22Rv1 (cell line): ENCODE data around the gene RPTOR.

Source experiments
- H3K27ac ChIP-seq: fragments of 450-650 bp; 2 replicates; pipeline ENCODE4 v1.5.1; 2017
- ZFX ChIP-seq: fragments of 450-650 bp; IDR thresholded peaks from 2 replicates; pipeline ENCODE4 v1.6.1; 2017; ENCODE audit warnings: antibody characterized with exemption, borderline replicate concordance
- TF ChIP-seq, protein P1 (sequence below): fragments of 450-650 bp; IDR thresholded peaks from 2 replicates; pipeline ENCODE4 v1.5.1; 2017; ENCODE audit warnings: mild to moderate bottlenecking

Gene RPTOR

DNA sequence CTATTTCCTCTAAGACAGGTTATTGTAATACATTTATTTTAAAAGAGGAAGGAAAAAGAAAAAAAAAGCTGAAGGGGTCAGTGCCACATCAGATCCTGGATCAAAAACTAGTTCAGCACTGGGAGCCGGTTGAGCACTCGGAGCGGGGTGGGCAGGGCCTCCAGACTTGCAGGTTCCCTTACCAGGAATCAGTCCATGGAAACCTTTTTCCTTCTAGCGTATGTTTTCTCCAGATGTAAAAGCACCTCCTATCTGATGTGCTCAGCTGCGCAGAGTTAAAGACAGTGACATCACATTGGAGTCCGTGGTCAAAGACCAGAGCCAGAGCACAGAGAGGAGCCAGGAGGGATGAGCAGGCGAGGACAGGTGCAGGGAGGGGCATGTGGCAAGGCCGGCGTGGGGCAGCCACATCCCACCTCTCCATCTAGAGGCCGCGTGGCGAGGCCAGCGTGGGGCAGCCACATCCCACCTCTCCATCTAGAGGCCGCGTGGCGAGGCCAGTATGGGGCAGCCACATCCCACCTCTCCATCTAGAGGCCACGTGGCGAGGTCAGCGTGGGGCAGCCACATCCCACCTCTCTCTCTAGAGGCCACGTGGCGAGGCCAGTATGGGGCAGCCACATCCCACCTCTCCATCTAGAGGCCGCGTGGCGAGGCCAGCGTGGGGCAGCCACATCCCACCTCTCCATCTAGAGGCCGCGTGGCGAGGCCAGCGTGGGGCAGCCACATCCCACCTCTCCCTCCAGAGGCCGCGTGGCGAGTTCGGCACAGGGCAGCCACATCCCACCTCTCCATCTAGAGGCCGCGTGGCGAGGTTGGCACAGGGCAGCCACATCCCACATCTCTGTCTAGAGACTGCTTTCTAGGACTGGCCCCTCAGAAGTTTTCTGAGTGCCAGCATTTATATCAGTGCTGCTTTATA, 280.2 kb downstream of the RPTOR start:
- no peak overlapping the region for H3K27ac ChIP-seq
- TF ChIP-seq, protein P1, sequence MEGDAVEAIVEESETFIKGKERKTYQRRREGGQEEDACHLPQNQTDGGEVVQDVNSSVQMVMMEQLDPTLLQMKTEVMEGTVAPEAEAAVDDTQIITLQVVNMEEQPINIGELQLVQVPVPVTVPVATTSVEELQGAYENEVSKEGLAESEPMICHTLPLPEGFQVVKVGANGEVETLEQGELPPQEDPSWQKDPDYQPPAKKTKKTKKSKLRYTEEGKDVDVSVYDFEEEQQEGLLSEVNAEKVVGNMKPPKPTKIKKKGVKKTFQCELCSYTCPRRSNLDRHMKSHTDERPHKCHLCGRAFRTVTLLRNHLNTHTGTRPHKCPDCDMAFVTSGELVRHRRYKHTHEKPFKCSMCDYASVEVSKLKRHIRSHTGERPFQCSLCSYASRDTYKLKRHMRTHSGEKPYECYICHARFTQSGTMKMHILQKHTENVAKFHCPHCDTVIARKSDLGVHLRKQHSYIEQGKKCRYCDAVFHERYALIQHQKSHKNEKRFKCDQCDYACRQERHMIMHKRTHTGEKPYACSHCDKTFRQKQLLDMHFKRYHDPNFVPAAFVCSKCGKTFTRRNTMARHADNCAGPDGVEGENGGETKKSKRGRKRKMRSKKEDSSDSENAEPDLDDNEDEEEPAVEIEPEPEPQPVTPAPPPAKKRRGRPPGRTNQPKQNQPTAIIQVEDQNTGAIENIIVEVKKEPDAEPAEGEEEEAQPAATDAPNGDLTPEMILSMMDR = no peak
- TF ChIP-seq ZFX = no peak

DNA sequence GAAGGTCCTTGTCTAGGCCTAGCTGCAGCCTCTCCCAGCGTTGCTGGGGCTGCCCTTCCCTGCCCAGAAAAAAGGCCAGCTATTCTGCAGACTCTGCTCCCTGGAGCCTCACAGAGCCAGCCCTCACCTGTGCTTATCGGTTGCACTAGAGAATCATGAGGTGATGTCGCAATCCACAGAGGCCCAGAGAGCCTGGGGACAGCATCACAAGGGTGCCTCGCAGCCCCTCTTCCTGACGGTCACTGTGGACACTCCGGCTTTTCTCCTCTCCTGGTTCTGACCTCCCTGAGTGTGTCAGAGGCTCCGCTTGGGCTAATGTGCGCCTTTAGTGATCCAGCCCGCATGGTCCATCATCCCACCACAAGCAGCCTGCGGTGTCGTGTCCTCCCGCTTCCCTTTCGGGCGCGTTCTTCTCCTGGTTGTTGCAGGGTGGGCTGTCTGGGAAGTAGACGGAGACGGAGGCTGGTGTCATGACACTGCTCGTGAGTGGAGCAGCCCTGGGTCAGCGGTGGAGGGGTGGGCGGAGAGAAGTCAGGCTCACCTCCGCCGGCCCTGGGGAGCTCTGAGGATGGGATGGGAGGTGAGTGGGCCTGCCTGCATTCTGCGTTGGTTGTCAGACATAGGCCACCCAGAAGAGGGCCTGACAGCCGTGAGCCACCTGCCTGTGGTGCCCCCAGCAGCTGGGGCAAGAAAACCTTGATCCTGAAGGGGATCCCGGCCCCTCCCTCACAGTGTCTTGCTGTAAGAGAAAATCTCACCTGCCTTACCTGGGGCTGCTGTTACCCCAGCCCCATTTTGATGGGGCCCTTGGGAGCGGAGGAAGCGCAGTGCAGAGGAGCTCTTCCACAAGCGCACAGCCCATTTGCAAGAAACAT, 281.1 kb downstream of the RPTOR start:
- H3K27ac ChIP-seq = no peak overlapping the region
- TF ChIP-seq ZFX = no peak
- TF ChIP-seq, protein P1 = no peak

DNA sequence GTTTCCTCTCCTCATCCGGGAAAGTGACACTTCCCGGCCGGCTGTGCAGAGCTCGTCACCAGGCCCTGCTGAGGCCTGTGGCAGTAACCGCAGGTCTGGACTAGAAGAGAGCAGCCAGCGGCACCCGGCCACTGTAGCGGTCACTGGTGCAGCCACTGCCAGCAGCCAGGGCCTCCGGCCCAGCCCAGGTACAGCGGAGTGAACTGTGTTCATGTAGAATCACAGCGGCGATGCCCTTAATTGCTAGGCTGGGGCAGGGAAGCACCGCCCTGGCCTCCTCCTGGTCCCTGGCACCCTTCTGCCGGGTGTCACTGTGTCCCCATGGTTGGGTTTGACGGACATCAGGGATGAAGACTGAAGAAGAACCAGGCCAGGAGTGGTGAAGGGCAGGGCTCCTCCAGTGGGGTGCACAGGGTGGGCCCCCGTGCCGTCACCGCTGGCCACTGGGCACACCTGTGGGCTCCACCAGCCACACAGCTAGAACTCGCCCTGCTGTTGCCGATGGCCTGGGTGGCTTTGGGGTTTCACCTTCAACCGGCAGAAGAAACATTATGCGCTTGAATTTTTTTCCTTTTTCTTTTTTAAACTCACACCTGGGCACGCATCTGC, 281.8 kb downstream of the RPTOR start:
- no peak overlapping the region for H3K27ac ChIP-seq
- TF ChIP-seq, protein P1 = no peak

DNA sequence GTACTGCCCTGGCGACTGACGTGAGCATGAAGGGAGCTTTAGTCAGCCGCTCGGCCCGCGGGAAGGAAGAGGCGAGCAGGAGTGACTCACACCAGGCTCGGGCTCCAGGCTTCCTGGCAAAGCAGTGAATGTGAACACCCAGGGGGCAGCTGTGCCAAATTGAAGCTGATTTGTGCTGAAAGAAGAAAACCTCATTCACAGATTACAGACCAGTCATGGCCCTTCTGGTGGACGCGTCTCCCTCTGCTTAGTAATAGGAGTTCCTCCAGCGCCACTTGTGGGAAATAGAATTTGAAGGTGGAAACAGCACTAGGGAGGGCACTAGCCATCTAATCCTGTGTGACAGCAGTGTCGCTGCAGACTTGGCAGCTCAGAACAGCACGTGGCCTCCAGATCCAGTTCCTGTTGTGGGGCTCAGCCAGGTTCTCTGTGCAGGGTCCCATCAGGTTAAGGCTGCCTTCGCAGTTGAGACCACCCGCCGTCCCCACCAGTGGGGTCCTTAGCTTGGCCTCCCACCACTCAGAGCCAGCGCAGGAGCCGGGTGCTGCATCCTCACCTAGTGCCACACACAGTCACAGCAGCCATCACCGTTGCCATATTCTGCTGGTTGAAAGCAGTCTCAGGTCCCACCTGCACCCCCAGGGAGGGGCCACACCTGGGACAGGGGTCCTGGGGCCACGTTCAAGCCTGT, 282.5 kb downstream of the RPTOR start:
- no peak overlapping the region for H3K27ac ChIP-seq
- TF ChIP-seq, protein P1 = no peak
- no peak for TF ChIP-seq ZFX

DNA sequence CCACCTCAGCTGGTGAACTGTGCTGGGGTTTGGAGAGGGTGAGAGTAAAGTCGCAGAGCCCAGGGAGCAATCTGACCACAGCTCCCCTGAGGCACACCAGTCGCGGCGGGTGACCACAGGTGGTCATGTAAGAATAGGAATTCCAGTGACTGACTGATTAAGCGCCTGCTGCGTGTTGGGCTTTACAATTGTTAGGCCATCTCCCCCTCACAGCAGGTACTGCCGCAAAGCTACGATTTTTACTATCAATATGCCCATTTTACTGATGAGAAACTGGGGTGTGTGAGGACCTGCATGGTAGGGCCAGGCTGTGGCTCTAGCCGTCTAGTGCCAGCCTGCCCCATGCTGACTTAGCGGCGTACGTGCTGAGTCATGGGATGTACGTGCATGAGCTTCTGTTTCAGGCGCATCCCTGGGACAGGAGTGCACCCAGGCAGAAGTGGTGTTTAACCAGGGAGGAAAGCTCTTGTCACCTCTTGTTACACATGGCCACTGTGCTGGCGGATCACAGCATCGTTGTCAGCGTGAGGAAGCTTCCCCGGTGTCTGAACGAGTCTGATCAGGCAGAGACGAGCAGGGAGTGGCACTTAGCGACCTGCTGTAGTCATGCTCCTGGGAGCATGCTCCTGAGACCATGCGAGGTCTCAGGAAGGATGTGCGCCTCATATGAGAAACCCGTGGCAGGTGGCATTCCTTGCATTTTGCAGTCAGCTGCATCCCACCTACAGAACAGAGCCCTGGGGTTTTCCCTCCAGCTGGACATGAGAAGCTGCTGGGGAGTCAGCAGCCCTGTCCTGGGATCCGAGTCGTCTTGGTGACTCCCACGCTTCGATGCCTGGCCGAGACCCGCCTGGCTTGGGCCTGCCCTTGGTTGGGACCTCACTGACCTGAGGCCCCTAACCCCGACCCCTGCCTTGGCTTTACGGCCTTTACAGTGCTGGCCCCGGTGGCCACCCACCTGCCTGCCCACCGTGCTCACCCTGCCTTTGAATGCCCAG, 283.3 kb downstream of the RPTOR start:
- H3K27ac ChIP-seq = no peak overlapping the region

More for the DNA sequence above, 283.3 kb downstream of the RPTOR start:
- TF ChIP-seq ZFX = no peak
- TF ChIP-seq, protein P1 = no peak
